GM19455 (cell line): ENCODE results near the gene TNIP2.
A peak's percentile ranks its signal among the peaks of the same experiment; 100 is the strongest.

Experiments used
- ATAC-seq: cut with Tn5 transposase; IDR thresholded peaks from one replicate; pipeline ENCODE4 v1.9.1; 2021; ENCODE audit not compliant: unreplicated experiment

The TNIP2 gene

DNA sequence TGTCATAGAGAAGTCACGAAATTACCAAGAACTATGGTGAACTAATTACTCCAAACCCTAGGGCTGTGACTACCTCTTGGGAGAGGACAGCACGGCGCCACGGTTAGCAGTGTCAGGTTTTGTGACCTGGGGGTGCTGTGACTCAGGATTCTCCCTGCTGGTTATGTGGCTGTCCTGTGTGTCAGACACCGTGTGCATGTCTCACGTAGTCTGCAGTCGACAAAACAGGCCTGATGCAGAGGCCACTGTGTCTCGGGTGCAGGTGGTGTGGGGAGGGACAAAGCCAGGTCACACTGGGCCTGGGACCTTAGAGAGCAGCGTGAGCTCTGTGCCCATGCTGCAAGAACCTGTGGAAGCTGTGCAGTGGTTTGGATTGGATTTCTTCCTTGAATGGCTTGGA lies 34.1 kb downstream of the TNIP2 start:
- ATAC-seq, result no peak

DNA sequence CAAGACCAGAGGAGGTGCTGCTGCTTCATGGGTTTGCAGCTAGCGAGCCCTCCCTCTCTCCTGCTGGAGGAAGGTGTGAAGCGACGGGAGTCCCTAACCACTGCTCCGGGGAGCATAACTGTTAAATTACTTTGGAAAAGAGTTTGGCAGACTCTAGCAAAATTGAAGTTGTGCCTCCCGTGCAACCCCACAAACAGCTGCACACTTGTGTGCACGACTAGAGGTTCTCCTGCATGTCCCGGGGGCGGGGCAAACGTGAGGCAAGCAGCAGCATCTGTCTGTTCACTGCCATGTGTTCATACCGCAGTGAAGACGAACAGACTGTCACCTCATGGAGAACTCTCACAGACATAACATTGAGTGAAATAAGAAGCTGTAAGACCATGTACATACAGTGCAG lies 34.5 kb downstream of the TNIP2 start:
- ATAC-seq, result no peak

DNA sequence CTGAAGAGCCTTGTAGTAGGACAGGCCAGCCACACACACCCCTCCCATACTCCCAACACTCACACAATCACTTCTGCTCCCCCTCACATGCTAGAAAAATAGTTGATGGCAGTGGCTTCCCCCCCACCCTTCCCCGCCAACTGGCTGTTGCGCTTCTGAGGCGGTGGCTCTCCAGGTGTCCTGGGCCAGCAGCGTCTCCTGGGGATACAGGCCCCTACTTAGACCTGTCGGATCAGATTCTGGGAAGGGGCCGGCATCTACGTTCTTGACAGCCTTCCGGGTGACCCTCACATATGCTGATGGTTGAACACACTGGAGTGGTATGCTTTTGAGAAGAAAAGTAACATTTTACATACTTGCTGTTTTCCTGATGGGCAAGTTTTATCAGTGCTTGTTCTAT lies 39.9 kb downstream of the TNIP2 start:
- no peak for ATAC-seq

DNA sequence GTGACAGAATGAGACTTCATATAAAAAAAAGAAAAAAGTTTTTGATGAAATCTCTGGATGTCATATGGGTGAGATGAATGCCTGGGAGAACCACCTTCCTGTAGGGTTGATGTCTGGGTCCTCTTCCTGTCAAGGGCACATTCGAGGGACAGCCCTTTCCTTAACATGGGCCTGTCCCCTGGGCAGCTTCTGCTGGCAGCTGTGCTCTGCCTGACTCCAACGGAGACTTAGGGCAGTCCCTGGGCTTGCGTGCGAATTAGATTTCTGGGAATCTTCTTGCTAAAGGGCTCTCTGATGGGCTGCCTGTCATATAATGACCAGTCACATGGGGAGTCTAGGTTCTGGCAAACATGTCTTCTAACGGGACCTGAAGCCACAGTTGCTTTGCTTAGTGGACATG lies 40.7 kb downstream of the TNIP2 start:
- ATAC-seq, result no peak

DNA sequence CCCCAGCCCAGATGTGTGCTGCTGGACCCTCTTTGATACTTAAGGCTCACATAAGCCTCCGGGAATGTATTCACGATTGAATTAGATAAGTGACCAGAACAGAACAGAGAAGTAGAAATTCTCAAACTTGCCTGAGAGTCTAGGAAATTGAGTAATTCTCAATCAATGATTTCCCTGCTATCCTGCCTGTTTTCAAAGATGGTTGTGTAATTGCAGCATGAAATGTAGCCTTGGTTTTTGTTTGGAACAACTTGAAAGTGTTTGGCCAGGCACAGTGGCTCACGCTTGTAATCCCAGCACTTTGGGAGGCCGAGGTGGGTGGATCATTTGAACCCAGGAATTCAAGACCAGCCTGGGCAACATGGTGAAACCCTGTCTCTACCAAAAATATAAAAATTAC lies 41.2 kb downstream of the TNIP2 start:
- ATAC-seq, result no peak

DNA sequence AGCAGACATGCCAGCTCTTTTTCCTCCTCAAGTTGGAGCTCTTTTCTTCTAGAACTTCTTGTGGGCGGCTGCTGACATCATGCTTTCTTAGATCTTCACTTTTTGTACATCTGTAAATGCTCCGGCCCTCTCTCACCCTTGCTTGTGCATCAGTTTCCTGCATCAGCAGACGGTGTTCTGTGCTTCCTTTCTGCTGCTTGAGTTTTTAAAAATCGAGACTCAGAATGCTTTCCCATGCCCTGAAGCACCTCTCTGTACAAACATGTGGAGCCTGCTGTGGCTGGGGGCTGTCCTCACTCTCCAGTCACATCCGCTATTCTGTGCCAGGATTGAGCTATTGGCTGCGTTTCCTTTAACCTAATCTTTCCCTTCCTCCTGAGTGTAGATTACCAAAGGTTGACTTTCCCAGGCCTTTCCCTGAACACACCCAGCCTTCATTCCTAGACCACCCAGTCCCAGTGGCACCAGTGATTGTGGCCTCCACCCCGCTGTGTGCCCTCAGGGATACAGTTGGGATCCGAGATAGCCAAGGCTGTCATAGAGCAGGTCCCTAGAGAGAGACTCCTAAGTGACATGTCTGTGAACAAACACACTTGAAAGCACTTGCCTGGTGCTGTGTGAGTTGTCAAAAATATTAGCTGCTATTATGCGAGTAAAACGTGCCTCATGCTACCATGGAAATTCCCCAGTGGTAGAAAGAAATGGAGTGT lies 41.9 kb downstream of the TNIP2 start:
- no peak for ATAC-seq

DNA sequence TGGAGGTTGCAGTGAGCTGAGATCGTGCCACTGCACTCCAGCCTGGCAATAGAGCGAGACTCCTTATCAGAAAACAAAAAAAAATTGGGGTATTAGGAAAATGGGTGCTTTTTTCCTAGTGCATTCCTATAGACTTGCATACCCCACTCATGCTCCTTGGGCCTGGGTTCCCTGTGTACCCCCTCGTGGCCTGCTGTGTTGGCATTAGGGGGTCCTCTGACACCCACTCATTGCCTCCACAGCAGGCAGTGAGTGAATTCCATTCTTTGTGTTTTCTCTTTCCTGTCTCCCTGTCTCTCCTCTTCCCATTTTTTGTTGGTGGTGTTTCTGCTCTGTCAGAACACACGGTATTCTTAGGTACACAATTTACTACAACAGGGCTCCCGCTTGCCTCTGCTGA lies 42.8 kb downstream of the TNIP2 start:
- ATAC-seq, result no peak

DNA sequence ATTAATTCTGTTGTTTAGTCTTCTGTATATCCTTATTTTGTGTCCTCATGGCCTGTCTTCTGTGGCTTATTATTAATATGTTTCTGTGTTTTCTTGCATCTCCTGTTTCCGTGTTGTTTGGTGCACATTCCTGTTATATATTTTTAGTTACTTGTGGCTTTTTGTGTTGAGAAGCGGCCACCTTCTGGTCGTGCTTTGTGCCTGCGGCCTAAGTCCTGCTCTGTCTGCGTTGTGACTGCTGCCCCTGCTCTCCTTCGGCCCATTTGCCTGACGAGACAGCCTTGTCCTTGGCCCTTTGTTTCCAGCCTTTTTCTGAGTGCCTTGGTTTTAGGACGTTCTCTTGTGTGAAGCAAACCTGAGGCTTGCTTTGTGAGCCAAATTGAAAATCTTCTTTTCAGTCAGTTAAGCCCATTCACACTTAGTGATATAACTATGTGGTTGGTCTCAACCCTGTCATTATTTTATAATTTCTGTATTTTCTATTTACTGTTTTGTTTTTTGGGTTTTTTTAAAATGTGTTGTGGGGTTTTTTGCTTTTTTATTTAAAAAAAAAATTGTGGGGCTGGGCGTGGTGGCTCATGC lies 43.8 kb downstream of the TNIP2 start:
- no peak for ATAC-seq

DNA sequence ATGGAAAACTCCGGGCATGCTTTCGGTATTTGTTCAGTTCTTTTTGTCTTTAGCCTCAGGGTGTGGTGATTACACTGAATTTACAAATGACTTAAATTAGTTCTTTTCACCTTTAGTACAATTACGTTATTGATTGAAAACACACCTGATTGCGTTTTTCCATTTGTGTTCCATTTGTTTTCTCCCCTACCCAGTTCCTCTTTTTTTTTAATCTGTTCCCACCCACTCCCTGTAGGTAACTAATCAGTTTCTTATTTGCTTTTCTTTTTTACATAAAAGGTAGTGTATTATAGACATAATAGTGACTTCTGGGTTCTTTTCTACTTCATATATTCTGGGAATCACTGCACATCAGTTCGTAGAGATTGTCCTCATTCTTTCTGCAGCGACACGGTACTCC lies 53.4 kb downstream of the TNIP2 start:
- ATAC-seq, result no peak

DNA sequence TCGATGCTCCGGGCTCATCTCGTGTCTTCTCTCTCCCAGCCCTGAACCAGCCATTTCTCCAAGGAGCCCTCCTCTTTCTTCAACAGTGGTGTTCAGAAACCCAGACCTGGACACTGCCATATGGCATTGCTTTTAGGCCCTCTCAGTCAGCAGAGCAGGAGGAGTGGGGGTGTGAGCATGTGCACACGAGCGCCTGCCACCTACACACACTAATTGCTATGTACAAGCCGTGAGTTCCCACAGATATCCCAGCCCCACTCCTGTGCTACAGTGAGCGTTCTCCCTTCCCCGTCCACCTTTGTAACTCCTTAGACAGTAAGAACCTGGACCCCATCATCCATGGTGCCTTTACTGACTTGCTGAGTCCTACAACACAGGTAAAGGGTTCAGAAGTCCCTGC lies 53.8 kb downstream of the TNIP2 start:
- ATAC-seq, result no peak

DNA sequence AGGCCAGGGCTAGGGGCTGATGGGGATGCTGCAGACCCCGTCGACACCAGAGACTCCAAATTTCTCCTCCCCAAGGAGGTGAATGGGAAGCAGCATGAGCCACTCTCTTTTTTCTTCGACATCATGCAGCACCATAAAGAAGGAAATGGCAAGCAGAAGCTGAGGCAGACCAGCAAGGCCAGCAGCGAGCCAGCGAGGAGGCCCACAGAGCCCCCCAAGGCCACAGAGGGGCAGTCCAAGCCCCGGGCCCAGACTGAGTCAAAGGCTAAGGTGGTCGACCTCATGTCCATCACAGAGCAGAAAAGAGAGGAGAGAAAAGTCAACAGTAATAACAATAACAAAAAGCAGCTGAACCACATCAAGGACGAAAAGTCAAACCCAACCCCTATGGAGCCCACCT lies 56.1 kb downstream of the TNIP2 start:
- no peak for ATAC-seq

DNA sequence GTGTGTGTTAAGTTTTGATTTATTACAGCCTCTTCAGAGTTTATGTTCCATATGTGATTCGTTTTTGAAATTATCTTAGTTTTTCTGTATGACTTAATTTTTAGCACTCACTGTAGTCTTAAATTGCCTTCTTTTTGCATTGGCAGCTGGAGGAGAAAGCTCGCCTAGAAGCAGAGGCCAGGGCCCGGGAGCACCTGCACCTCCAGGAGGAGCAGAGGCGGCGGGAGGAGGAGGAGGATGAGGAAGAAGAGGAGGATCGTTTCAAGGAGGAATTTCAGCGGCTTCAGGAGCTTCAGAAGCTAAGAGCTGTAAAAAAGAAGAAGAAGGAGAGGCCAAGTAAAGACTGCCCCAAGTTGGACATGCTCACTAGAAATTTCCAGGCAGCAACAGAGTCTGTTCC lies 56.6 kb downstream of the TNIP2 start:
- ATAC-seq, result no peak

DNA sequence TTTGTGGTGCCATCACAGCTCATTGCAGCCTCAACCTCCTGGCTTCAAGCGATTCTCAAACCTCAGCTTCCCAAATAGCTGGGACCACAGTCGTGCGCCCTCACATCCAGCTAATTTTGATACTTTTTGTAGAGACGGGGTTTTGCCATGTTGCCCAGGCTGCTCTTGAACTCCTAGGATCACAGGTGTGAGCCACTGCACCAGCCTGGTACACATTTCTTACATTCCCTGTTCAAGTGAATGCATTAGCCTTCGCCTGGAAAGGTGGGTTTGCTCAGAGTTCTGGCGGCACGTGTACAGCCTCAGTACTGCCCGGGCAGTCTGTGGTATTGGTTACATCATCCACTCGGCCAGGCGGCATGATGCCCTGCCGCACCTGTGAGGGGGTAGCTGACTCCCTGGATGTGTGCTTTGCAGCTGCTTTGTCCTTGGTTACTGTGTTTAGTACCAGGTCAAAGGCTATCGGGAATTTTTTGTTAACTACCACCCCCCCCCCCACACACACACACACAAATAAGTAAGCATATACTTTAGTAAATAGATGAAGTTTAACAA lies 57.1 kb downstream of the TNIP2 start:
- no peak for ATAC-seq

DNA sequence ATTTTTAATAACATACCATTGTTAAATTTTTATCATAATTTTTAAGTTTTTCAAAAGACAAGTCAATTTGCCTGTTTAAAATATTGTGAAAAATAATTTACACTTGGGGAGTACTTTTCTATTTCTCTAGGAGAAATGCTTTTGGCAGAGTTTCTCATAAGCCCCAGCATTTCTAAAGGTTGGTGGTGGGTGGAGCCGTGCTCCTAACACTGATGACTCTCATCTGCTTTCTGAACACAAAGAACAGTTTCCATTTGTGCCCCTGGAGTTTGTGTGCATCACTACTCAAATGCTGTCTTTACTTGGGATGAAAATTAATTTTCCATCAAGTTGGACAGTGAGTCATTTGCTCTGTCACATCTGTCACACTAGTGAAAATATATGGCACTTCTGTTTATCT lies 57.6 kb downstream of the TNIP2 start:
- no peak for ATAC-seq

DNA sequence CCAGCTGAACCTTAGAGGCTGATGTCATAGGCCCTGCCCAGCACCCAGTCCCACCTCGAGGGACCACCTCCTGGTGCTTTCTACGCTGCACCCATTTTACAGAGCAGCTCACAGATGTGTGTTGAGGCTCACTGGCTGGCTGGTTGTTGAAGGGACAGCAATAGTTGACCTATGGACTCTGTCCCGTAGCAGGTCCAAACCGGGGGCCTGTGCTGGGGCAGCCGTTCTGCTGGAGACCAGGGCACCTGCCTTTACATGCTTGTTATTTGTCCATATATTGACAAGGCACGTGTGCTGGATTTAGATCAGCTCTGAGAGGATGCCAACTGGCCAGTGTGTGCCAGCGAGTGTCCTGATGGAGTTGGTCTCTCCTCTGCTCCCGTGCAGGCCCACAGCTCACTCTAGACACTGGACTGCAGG lies 58.1 kb downstream of the TNIP2 start:
- ATAC-seq, result no peak

DNA sequence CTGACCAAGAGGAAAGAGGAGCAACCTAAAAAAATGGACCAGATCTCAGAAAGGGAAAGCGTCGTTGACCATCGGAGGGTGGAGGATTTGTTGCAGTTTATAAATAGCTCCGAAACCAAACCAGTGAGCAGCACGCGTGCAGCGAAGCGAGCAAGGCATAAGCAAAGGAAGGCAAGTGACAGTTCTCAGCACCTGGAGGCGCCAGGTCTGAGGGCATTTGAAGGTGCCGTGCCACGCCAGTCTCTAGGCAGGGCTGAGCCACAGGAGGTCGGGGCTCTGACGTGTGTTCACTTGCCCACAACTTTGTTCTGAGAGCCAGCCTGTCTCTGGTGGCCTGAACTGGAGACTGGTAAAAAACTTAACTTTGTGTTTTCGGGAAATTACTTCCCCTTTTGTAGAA lies 59.7 kb downstream of the TNIP2 start:
- peak; percentile 85 for ATAC-seq

DNA sequence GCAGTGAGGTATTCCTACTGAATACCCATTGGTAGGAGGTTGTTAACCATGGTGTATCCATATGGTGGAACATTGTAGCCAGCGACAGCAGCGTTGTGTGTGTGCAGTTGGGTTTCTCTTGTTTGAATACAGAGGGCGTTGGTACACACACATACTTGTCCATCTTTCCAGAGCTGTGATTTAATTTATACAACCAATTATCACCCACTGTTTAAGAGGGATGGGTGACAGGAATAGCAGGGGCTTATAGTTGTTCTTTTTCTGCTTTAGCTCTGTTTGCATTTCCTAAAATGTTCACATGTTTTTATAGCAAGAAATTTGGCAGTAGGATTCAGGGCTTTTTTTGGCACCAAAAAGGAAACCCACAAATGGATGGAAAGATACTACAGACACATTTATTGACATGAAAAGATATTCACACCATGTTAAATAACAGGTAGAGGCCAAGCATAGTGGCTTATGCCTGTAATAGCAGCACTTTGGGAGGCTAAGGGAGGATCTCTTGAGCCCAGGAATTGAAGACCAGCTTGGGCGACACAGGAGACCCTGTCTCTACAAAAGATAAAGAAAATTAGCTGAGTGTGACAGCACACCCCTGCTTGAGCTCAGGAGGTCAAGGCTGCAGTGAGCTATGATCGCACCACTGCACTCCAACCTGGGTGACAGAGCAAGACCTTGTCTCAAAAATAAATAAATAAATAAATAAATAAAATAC lies 60.6 kb downstream of the TNIP2 start:
- ATAC-seq, result no peak

DNA sequence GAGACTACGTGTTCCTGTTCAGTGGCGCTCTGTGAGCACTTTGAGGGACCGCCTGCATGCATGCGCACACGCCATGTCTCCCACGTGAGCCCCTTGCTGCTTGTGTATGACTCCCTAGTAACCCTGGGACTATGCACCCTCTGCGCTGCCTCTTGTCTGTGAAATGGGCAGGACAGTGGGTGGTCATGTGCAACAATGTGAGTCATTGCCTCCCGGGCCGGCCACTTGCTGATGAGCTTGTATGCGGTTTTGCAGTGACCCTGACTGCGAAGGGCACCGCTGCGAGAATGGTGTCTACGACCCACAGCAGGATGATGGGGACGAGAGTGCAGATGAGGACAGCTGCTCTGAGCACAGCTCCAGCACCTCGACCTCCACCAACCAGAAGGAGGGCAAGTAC lies 61.4 kb downstream of the TNIP2 start:
- no peak for ATAC-seq

DNA sequence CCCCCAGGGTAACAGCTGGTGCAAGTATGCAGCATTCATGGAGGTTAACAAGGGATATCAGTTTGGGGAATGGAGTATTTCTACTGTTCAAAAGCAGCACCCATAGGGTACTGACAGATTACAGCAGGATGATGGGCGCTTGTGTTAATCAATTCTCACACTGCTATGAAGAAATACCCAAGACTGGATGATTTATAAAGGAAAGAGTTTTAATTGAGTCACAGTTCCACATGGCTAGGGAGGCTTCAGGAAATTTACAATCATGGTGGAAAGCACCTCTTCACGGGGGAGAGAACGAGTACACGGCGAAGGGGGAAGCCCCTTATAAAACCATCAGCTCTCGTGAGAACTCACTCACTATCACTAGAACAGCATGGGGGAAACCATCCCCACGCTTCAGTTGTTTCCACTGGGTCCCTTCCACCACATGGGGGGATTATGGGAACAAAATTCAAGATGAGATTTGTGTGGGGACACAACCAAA lies 64.1 kb downstream of the TNIP2 start:
- no peak for ATAC-seq
